IPS-18a (cell line): ENCODE data around the gene ADAMTSL1.
"Not testable (repeated sequence)": the region's sequence is repeated elsewhere in the genome, so short reads cannot be mapped to it uniquely, and the experiment has no call there.

Experiments used
- H3K27ac ChIP-seq: one replicate; pipeline ENCODE4 v1.5.1; 2013; ENCODE audit warnings: low read length
- H3K27me3 ChIP-seq: one replicate; pipeline ENCODE4 v1.6.1; 2013; ENCODE audit warnings: mild to moderate bottlenecking, low read length; ENCODE audit not compliant: control insufficient read depth, insufficient read depth
- H3K36me3 ChIP-seq: one replicate; pipeline ENCODE4 v1.6.1; 2013; ENCODE audit warnings: low read depth, low read length; ENCODE audit not compliant: control insufficient read depth
- H3K4me1 ChIP-seq: one replicate; pipeline ENCODE4 v1.6.1; 2013; ENCODE audit warnings: low read depth, low read length; ENCODE audit not compliant: control insufficient read depth
- H3K4me3 ChIP-seq: one replicate; pipeline ENCODE4 v1.5.1; 2013; ENCODE audit warnings: low read length
- H3K9ac ChIP-seq: one replicate; pipeline ENCODE4 v1.6.1; 2013; ENCODE audit warnings: mild to moderate bottlenecking, low read length, moderate library complexity
- H3K9me3 ChIP-seq: one replicate; pipeline ENCODE4 v1.6.1; 2013; ENCODE audit warnings: low read depth, low read length; ENCODE audit not compliant: control insufficient read depth

The ADAMTSL1 gene

GRCh38 chr9:18920141-18921084, 446.5 kb downstream of the ADAMTSL1 start:
- no peaks in the 10 kb centered on the region for H3K27me3 ChIP-seq
- no peaks in the 10 kb centered on the region for H3K36me3 ChIP-seq
- no peak overlapping the region for H3K4me3 ChIP-seq
- H3K4me1 ChIP-seq: no peaks in the 10 kb centered on the region
- H3K9me3 ChIP-seq: no peaks in the 10 kb centered on the region
- H3K9ac ChIP-seq: no peak overlapping the region
- H3K27ac ChIP-seq: no peak overlapping the region

GRCh38 chr9:18921366-18922075, 447.6 kb downstream of the ADAMTSL1 start:
- H3K27ac ChIP-seq: no peak overlapping the region
- no peaks in the 10 kb centered on the region for H3K27me3 ChIP-seq
- H3K4me3 ChIP-seq: no peak overlapping the region
- no peak overlapping the region for H3K9ac ChIP-seq
- no peaks in the 10 kb centered on the region for H3K9me3 ChIP-seq
- no peaks in the 10 kb centered on the region for H3K4me1 ChIP-seq
- H3K36me3 ChIP-seq: no peaks in the 10 kb centered on the region

DNA sequence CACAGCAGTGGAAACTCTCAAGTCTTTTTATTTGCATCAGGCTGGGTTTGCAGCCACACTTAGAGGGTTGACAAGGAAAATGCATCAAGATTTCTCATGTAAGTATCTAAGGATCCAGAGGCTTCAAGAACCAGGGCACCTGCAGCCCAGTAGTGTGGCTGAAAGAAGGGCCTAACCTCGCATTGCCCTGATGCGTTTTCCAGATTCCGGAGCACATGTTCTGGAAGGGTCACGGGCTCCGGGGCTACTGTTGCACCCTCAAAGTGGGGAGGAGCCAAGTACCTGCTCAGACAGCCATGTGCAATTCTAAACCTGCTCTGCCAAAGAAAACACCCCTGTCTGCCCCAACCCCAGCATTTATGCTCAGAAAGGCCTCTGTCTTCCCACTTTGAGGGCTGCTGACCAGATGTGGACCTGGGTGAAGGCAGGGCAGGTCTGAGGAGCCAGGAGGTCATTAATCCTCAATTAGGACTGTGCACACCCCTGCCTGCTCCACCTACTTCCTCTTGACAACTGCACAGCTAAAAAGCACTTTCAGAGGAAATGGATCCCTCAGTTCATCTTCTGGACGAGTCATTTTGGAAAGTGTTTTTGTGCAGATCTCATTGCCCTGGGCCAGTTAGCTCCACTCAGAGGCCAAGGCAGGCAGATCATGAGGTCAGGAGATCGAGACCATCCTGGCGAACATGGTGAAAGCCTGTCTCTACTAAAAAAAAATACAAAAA, 448.4 kb downstream of the ADAMTSL1 start:
- H3K4me3 ChIP-seq: no peak overlapping the region
- no peak overlapping the region for H3K27ac ChIP-seq
- no peaks in the 10 kb centered on the region for H3K27me3 ChIP-seq
- no peaks in the 10 kb centered on the region for H3K9me3 ChIP-seq
- H3K9ac ChIP-seq: no peak overlapping the region
- no peaks in the 10 kb centered on the region for H3K36me3 ChIP-seq
- H3K4me1 ChIP-seq: no peaks in the 10 kb centered on the region

GRCh38 chr9:18923167-18923566, 449.2 kb downstream of the ADAMTSL1 start:
- H3K27ac ChIP-seq: no peak overlapping the region
- no peaks in the 10 kb centered on the region for H3K9me3 ChIP-seq
- H3K4me1 ChIP-seq: no peaks in the 10 kb centered on the region
- H3K27me3 ChIP-seq: no peaks in the 10 kb centered on the region
- no peaks in the 10 kb centered on the region for H3K36me3 ChIP-seq
- no peak overlapping the region for H3K9ac ChIP-seq
- no peak overlapping the region for H3K4me3 ChIP-seq

DNA sequence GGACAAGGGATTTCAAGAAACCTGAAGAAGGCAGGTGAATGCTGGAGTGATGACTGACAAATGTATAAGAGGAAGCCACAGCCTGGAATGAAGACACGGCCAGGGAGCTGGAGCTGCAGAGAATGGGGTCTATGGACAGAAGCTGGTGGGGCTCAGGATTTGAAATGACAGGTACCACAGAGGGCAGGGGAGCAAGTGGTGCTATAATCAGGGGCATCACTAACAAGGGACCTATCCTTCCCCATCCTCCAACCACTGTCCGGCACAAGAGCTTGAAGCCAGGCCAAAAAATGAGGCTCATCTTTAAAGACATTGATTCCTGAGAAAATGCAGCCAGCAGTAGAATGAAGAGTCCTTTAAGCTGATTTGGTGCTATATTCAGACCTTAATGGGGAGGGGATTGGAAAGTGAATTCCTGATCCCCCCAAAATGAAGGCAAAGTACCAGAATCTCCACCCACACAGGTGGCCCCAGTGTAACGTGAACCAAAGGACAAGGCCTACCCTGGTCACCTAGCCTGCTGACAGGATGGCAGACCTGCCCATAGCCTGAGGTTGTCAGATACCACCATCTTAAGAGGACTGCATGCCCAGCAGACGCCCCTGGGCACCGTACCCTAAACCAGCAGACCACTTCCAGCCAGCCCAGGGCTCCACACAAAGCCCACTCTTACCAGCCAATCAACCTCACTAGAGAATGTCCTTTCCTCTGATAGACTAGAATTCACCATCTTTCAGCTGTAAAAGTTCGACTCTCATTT, 449.9 kb downstream of the ADAMTSL1 start:
- Histone ChIP-seq H3K4me1 (no peaks in the 10 kb centered on the region), H3K27me3 (no peaks in the 10 kb centered on the region)

GRCh38 chr9:18925880-18926279, 451.9 kb downstream of the ADAMTSL1 start:
- no peak overlapping the region for H3K9ac ChIP-seq
- no peaks in the 10 kb centered on the region for H3K9me3 ChIP-seq
- H3K36me3 ChIP-seq: no peaks in the 10 kb centered on the region
- H3K27me3 ChIP-seq: no peaks in the 10 kb centered on the region
- no peaks in the 10 kb centered on the region for H3K4me1 ChIP-seq
- no peak overlapping the region for H3K27ac ChIP-seq
- no peak overlapping the region for H3K4me3 ChIP-seq

More for the DNA sequence above, 449.9 kb downstream of the ADAMTSL1 start:
- no peak overlapping the region for H3K27ac ChIP-seq
- H3K36me3 ChIP-seq: no peaks in the 10 kb centered on the region
- no peak overlapping the region for H3K4me3 ChIP-seq
- no peak overlapping the region for H3K9ac ChIP-seq
- no peaks in the 10 kb centered on the region for H3K9me3 ChIP-seq

- Histone ChIP-seq H3K4me3 (no peak overlapping the region), H3K27ac (no peak overlapping the region), H3K9ac (no peak overlapping the region), H3K4me1 (no peaks in the 10 kb centered on the region), H3K36me3 (no peaks in the 10 kb centered on the region), H3K27me3 (no peaks in the 10 kb centered on the region), H3K9me3 (no peaks in the 10 kb centered on the region)
Measured at GRCh38 chr9:18926513-18926912, 452.6 kb downstream of the ADAMTSL1 start.

DNA sequence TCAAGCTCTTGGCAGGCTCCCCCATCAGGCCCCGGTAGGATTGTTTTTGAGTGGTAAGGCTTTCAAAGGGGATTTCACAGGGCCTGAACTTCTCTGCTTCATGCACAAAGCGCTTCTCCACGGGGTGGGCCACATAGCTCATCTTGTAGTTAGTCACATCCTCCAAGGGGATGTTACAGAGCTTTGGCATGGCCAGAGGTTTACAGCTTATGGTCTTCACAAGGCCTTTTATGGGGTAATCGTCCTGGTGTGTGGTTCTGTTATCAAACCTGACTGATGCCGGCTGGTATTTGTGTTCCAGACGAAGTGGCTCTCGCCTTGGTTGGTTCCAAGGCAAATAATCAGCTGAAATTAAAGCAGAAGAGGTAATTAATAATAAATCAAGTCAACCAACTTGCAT, 454.8 kb downstream of the ADAMTSL1 start:
- Histone ChIP-seq H3K27ac (no peak overlapping the region), H3K4me1 (no peaks in the 10 kb centered on the region), H3K27me3 (no peaks in the 10 kb centered on the region), H3K9ac (no peak overlapping the region), H3K36me3 (no peaks in the 10 kb centered on the region), H3K9me3 (no peaks in the 10 kb centered on the region), H3K4me3 (no peak overlapping the region)

DNA sequence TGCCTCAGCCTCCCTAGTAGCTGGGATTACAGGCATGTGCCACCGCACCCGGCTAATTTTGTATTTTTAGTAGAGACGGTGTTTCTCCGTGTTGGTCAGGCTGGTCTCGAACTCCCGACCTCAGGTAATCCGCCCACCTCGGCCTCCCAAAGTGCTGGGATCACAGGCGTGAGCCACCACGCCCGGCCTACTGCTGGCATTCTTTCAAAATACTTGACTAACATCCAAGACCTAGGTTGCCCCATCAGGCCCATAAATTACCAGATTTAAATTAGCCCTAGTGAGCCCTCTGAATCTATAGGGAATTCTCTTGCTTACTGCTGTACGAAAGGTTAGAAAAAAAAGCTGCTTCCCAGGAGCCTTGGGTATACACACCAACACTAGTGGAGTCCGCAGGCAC, 456.7 kb downstream of the ADAMTSL1 start:
- H3K36me3 ChIP-seq, H3K9me3 ChIP-seq, H3K4me1 ChIP-seq, H3K27ac ChIP-seq, H3K27me3 ChIP-seq, H3K4me3 ChIP-seq, H3K9ac ChIP-seq: not testable (repeated sequence)

DNA sequence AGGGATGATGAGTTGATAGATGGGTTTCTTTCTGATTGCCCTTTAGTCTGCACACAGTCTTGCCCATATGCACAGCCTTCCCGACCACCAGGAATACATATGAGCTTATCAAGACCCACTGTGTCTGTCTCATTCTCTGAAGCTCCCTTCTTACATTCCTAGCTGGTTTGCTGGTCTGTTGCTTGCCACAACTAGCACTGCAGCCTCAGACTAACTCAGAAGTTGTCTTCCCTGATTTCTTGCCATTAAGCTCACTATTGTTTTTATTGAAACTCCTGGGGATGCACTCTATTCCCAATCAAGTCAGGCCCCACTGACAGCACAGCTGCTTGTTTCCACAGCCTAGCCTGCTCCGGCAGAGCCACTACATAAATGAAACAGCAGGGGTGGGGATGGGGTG, 461.6 kb downstream of the ADAMTSL1 start:
- no peak overlapping the region for H3K4me3 ChIP-seq
- H3K27me3 ChIP-seq: no peaks in the 10 kb centered on the region
- H3K27ac ChIP-seq: no peak overlapping the region
- no peaks in the 10 kb centered on the region for H3K36me3 ChIP-seq
- no peaks in the 10 kb centered on the region for H3K9me3 ChIP-seq
- H3K4me1 ChIP-seq: no peaks in the 10 kb centered on the region
- no peak overlapping the region for H3K9ac ChIP-seq
